Mesenchymal stem cell (in vitro differentiated cells and primary cell): ENCODE results near the gene NCEH1.

Source experiments
- DNase-seq: peaks from one replicate; pipeline ENCODE4 v3.0.0-alpha.2; 2013
- H2AFZ ChIP-seq: one replicate; pipeline ENCODE4 v1.6.1; 2013; ENCODE audit warnings: low read depth, mild to moderate bottlenecking, control low read depth, inconsistent platforms, low read length, moderate library complexity
- H2AK5ac ChIP-seq: 2 replicates; pipeline ENCODE4 v1.6.1; 2013; ENCODE audit warnings: low read length, moderate library complexity, mild to moderate bottlenecking, inconsistent platforms; ENCODE audit not compliant: severe bottlenecking
- H2BK120ac ChIP-seq: one replicate; pipeline ENCODE4 v1.6.1; 2013; ENCODE audit warnings: low read depth, mild to moderate bottlenecking, inconsistent platforms, low read length, moderate library complexity
- H2BK12ac ChIP-seq, 2 experiments: one replicate each; pipeline ENCODE4 v1.6.1; 2013; ENCODE audit warnings: inconsistent platforms in 2 of 2, low read length in 2 of 2, mild to moderate bottlenecking in 2 of 2, moderate library complexity in 2 of 2, control low read depth in 1 of 2
- H2BK15ac ChIP-seq: one replicate; pipeline ENCODE4 v1.6.1; 2013; ENCODE audit warnings: mild to moderate bottlenecking, low read depth, inconsistent platforms; ENCODE audit not compliant: poor library complexity, severe bottlenecking
- H2BK5ac ChIP-seq: 2 replicates; pipeline ENCODE4 v1.6.1; 2013; ENCODE audit warnings: low read depth, mild to moderate bottlenecking, low read length, control low read depth, inconsistent platforms; ENCODE audit not compliant: poor library complexity, severe bottlenecking
- H3K14ac ChIP-seq, 2 experiments: one replicate each; pipeline ENCODE4 v1.6.1; 2013; ENCODE audit warnings: inconsistent platforms in 2 of 2, low read length in 2 of 2, control low read depth in 1 of 2, mild to moderate bottlenecking in 1 of 2, moderate library complexity in 1 of 2
- H3K18ac ChIP-seq, 2 experiments: one replicate each; pipeline ENCODE4 v1.6.1; 2013; ENCODE audit warnings: inconsistent platforms in 2 of 2, low read length in 2 of 2, control low read depth in 1 of 2, low read depth in 1 of 2, mild to moderate bottlenecking in 1 of 2
- H3K23ac ChIP-seq, 2 experiments: one replicate each; pipeline ENCODE4 v1.6.1; 2013; ENCODE audit warnings: inconsistent platforms in 2 of 2, low read length in 2 of 2, mild to moderate bottlenecking in 2 of 2, moderate library complexity in 2 of 2, control low read depth in 1 of 2
- H3K27ac ChIP-seq: 2 replicates; pipeline ENCODE4 v1.5.1; 2013; ENCODE audit warnings: mild to moderate bottlenecking, moderate library complexity, low read length, control low read depth, inconsistent platforms; ENCODE audit not compliant: poor library complexity, severe bottlenecking
- H3K27me3 ChIP-seq, 2 experiments: 2 replicates each; pipeline versions ENCODE4 v1.6.1 to v1.7.0; 2013; ENCODE audit warnings: low read length in 2 of 2, mild to moderate bottlenecking in 2 of 2, moderate library complexity in 2 of 2, control low read depth in 1 of 2, inconsistent platforms in 1 of 2; ENCODE audit not compliant: control insufficient read depth in 1 of 2, insufficient read depth in 1 of 2
- H3K36me3 ChIP-seq, 2 experiments: 2 replicates each; pipeline versions ENCODE4 v1.6.1 to v1.7.0; 2013; ENCODE audit warnings: low read length in 2 of 2, control low read depth in 1 of 2, inconsistent platforms in 1 of 2, low read depth in 1 of 2, mild to moderate bottlenecking in 1 of 2; ENCODE audit not compliant: insufficient read depth in 2 of 2, control insufficient read depth in 1 of 2
- H3K4ac ChIP-seq, 2 experiments: one replicate each; pipeline ENCODE4 v1.6.1; 2013; ENCODE audit warnings: inconsistent platforms in 2 of 2, low read length in 2 of 2, mild to moderate bottlenecking in 2 of 2, moderate library complexity in 2 of 2, control low read depth in 1 of 2, low read depth in 1 of 2
- H3K4me1 ChIP-seq: 2 replicates; pipeline ENCODE4 v1.6.1; 2013; ENCODE audit warnings: low read depth, low read length, control low read depth; ENCODE audit not compliant: control insufficient read depth, insufficient read depth
- H3K4me2 ChIP-seq: 2 replicates; pipeline ENCODE4 v1.6.1; 2013; ENCODE audit warnings: low read length, mild to moderate bottlenecking, inconsistent platforms; ENCODE audit not compliant: poor library complexity, severe bottlenecking
- H3K4me3 ChIP-seq, 2 experiments: 2 replicates each; pipeline versions ENCODE4 v1.5.1 to v1.7.0; 2013; ENCODE audit warnings: low read length in 2 of 2, mild to moderate bottlenecking in 2 of 2, control low read depth in 1 of 2, low read depth in 1 of 2; ENCODE audit not compliant: insufficient read depth in 1 of 2
- H3K79me1 ChIP-seq: replicated peaks from 2 replicates; pipeline ENCODE4 v1.6.1; 2013; ENCODE audit warnings: mild to moderate bottlenecking, control low read depth, low read length, inconsistent platforms; ENCODE audit not compliant: poor library complexity, severe bottlenecking
- H3K9ac ChIP-seq: 2 replicates; pipeline ENCODE4 v1.7.0; 2013; ENCODE audit warnings: mild to moderate bottlenecking, low read length, moderate library complexity
- H3K9me3 ChIP-seq: 2 replicates; pipeline ENCODE4 v1.7.0; 2013; ENCODE audit warnings: mild to moderate bottlenecking, low read length; ENCODE audit not compliant: control insufficient read depth
- H4K8ac ChIP-seq: one replicate; pipeline ENCODE4 v1.6.1; 2013; ENCODE audit warnings: inconsistent platforms, mild to moderate bottlenecking, low read length, moderate library complexity
- H4K91ac ChIP-seq: one replicate; pipeline ENCODE4 v1.6.1; 2013; ENCODE audit warnings: mild to moderate bottlenecking, low read length, inconsistent platforms
- WGBS: methylation state at CpG from one replicate; pipeline ENCODE4 v1.1.7; 2013; ENCODE audit warnings: mixed read lengths; 5-methylcytosine and 5-hydroxymethylcytosine counted together

NCEH1 gene

DNA sequence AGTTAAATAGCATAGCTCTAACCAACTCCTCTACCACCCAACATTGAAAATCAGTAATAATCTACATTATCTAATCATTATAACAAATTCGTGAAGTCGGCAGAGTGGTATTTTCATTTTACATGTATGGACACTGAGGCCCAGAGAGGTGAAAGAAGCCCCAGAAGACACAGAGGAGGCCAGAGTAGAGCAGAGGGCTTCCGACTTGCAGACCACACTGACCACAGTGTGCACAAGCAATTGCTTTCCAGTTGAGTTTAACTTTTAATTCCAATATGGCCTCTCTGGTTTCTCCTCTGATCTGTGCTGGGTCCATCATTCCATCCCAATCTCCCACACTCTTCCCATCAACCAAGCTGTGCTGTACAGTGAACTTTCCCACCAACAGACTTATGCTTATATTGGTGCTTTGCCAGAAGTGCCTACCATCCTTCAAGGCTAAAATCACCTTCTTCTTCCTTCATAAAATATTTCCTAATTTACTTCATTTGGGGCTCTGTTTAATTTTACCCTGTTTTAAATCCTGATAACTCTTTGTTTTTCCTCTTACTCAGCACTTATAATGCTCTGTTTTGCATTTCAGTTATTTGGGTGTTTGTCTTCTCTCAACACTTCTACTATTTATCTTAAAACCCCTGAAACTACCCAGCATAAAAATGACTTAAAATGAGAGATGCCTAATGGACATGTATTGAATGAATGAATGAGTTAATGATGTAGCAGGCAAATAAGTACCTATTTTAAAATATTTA is 105.8 kb downstream of the NCEH1 start:
- H3K4ac ChIP-seq = no peak overlapping the region
- DNase-seq = no peak
- no peak overlapping the region for H3K9ac ChIP-seq
- no peaks in the 10 kb centered on the region for H3K9me3 ChIP-seq
- no peak overlapping the region for H3K4me2 ChIP-seq
- H3K27ac ChIP-seq = peak overlapping the region; percentile 97
- H3K23ac ChIP-seq = no peak overlapping the region
- no peak overlapping the region for H2BK120ac ChIP-seq
- H2AFZ ChIP-seq = no peak overlapping the region
- no peak overlapping the region for H4K8ac ChIP-seq
- no peaks in the 10 kb centered on the region for H3K27me3 ChIP-seq
- WGBS = 100% methylated on average over 3 of the region's 3 CpGs
- no peak overlapping the region for H2BK15ac ChIP-seq
- no peaks in the 10 kb centered on the region for H3K79me1 ChIP-seq
- H4K91ac ChIP-seq = no peak overlapping the region
- H3K14ac ChIP-seq = no peak overlapping the region
- no peak overlapping the region for H3K4me3 ChIP-seq
- H3K4me1 ChIP-seq = peaks cover 10% of the 10 kb centered on the region
- no peak overlapping the region for H3K18ac ChIP-seq
- H2AK5ac ChIP-seq = peak overlapping the region; percentile 100
- H3K36me3 ChIP-seq = no peaks in the 10 kb centered on the region
- peak overlapping the region; percentile 95 for H2BK5ac ChIP-seq
- no peak overlapping the region for H2BK12ac ChIP-seq

DNA sequence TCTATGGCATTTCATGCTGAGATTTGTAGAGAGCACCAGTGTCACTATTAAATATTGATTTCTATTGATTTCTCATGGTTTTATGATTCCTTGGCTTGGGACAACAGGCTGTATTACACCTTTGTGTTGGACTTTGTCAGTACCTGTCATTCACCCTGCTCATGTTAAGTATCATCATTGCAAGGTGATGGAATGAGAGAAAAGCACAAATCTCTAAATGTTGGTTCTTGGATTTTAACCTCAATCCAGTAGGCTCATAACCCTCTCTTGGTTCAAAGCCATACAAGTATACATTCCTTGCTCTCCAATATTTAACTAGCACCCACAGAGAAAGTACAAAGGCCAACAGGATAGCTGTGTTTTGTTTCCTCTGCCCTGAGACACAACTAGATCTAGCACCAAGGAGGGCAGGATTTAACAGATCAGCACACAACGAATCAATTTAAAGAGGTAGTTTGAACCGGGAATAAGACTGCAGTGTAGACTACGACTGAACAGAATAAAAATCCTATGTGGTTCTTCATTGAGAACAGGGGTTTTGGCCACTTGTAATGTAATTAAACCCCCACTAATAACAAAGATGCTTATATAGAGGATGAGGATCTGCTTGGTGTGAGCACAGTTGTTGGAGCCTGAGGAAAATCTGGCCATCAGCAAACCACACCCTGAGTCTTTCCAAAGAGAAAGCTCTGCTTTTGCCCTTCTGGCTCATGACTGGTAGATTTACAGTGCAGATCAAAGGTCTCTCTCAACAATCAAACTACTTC is 109.6 kb downstream of the NCEH1 start:
- Histone ChIP-seq H3K27ac (peak overlapping the region; percentile 98), H2BK15ac (no peak overlapping the region), H3K4me2 (no peak overlapping the region), H2BK12ac (no peak overlapping the region), H3K4me3 (no peak overlapping the region), H3K14ac (no peak overlapping the region), H3K9me3 (no peaks in the 10 kb centered on the region), H3K4me1 (peaks cover 12% of the 10 kb centered on the region), H3K4ac (no peak overlapping the region), H4K8ac (no peak overlapping the region), H2AK5ac (peak overlapping the region; percentile 88), H4K91ac (no peak overlapping the region), H3K18ac (no peak overlapping the region), H3K27me3 (no peaks in the 10 kb centered on the region), H3K23ac (no peak overlapping the region), H3K79me1 (no peaks in the 10 kb centered on the region), H3K9ac (no peak overlapping the region), H2AFZ (no peak overlapping the region), H3K36me3 (no peaks in the 10 kb centered on the region), H2BK120ac (no peak overlapping the region), H2BK5ac (peak overlapping the region; percentile 96)
- DNase-seq = no peak
- WGBS = 100% methylated on average over 2 of the region's 3 CpGs

DNA sequence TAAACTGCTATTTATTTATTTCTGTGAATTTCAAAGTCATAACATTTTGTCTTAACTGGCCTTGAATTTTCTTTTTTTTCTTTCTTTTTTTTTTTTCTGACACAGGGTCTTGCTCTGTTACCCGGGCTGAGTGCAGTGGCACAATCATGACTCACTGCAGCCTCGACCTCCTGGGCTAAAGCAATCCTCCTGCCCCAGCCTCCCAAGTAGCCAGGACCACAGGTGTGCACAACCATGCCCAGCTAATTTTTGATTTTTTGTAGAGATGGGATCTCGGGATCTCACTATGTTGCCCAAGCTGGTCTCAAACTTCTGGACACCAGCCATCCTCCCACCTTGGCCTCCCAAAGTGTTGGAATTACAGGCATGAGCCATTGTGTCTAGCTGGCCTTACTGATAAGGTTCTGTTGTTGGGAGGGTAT is 110.2 kb downstream of the NCEH1 start:
- no peak for DNase-seq
- Histone ChIP-seq H3K18ac (no peak overlapping the region), H3K27me3 (no peaks in the 10 kb centered on the region), H3K9me3 (no peaks in the 10 kb centered on the region), H2BK5ac (peak overlapping the region; percentile 93), H2AK5ac (peak overlapping the region; percentile 88), H3K9ac (no peak overlapping the region), H2BK15ac (no peak overlapping the region), H3K14ac (no peak overlapping the region), H4K91ac (no peak overlapping the region), H3K79me1 (no peaks in the 10 kb centered on the region), H2BK120ac (no peak overlapping the region), H2BK12ac (no peak overlapping the region), H3K36me3 (no peaks in the 10 kb centered on the region), H4K8ac (no peak overlapping the region), H3K27ac (peak overlapping the region; percentile 94), H3K4me1 (peaks cover 10% of the 10 kb centered on the region), H2AFZ (no peak overlapping the region), H3K4me3 (no peak overlapping the region), H3K4ac (no peak overlapping the region), H3K23ac (no peak overlapping the region), H3K4me2 (no peak overlapping the region)
- WGBS = 75% methylated on average over 2 of the region's 3 CpGs

DNA sequence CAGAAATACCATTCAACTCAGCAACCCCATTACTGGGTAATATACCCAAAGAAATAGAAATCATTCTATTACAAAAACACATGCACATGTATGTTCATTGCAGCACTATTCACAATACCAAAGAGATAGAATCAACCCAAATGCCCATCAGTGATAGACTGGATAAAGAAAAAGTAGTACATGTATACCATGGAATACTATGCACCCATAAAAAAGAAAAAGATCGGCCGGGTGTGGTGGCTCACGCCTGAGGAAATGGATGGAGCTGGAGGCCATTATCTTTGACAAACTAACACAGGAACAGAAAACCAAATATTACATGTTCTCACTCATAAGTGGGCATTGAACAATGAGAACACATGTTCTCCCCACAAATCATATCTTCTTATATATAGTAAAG is 112.0 kb downstream of the NCEH1 start:
- Histone ChIP-seq H3K14ac (no peak overlapping the region), H2BK5ac (no peak overlapping the region)

More for the DNA sequence above, 112.0 kb downstream of the NCEH1 start:
- no peak overlapping the region for H2BK12ac ChIP-seq
- H3K36me3 ChIP-seq = no peaks in the 10 kb centered on the region
- no peak overlapping the region for H4K8ac ChIP-seq
- H3K9me3 ChIP-seq = no peaks in the 10 kb centered on the region
- H2AFZ ChIP-seq = no peak overlapping the region
- no peak overlapping the region for H3K4me3 ChIP-seq
- H3K23ac ChIP-seq = no peak overlapping the region
- H3K27ac ChIP-seq = no peak overlapping the region
- H4K91ac ChIP-seq = no peak overlapping the region
- WGBS = no CpG with 5 or more reads among the region's 3 CpGs
- H3K4me1 ChIP-seq = peaks cover 11% of the 10 kb centered on the region
- H3K4me2 ChIP-seq = no peak overlapping the region
- no peaks in the 10 kb centered on the region for H3K79me1 ChIP-seq
- no peak overlapping the region for H3K4ac ChIP-seq
- no peak overlapping the region for H2BK15ac ChIP-seq
- DNase-seq = no peak
- H3K9ac ChIP-seq = no peak overlapping the region
- H2AK5ac ChIP-seq = no peak overlapping the region
- H3K18ac ChIP-seq = no peak overlapping the region
- H2BK120ac ChIP-seq = no peak overlapping the region
- no peaks in the 10 kb centered on the region for H3K27me3 ChIP-seq
